GM20000 (cell line): ENCODE results near the gene CEBPE.

Experiments
- DNase-seq: peaks from one replicate; pipeline ENCODE4 v3.0.0; 2012; ENCODE audit warnings: low spot score
- CTCF ChIP-seq: IDR thresholded peaks from 2 replicates; pipeline ENCODE4 v1.5.1; 2012; ENCODE audit warnings: mild to moderate bottlenecking, control low read depth; ENCODE audit errors: extremely low read depth, missing control alignments

CEBPE gene

GRCh38 chr14:23143911-23144310, 24.9 kb upstream of the CEBPE start:
- no peak for DNase-seq
- TF ChIP-seq CTCF = no peak

- no peak for TF ChIP-seq CTCF
- DNase-seq = no peak
Observed at GRCh38 chr14:23142826-23143225, 23.8 kb upstream of the CEBPE start.

- TF ChIP-seq CTCF = no peak
- no peak for DNase-seq
Observed at GRCh38 chr14:23141706-23142444, 22.8 kb upstream of the CEBPE start.

GRCh38 chr14:23140371-23140770, 21.3 kb upstream of the CEBPE start:
- no peak for TF ChIP-seq CTCF
- DNase-seq = no peak

GRCh38 chr14:23139874-23140273, 20.8 kb upstream of the CEBPE start:
- TF ChIP-seq CTCF = no peak
- no peak for DNase-seq

- DNase-seq = no peak
- no peak for TF ChIP-seq CTCF
Observed at GRCh38 chr14:23137813-23138535, 18.9 kb upstream of the CEBPE start.

GRCh38 chr14:23137192-23137812, 18.2 kb upstream of the CEBPE start:
- DNase-seq = no peak
- no peak for TF ChIP-seq CTCF
